Muscle of back (tissue), 11 donors: ENCODE data around the gene TSPEAR. TPM values are rescaled to one million over a fixed set of nuclear protein-coding genes. Genes with fewer than 3 reads are reported as not detected.
A peak's percentile ranks its signal among the peaks of the same experiment; 100 is the strongest.
"Not testable (repeated sequence)": the region's sequence is repeated elsewhere in the genome, so short reads cannot be mapped to it uniquely, and the experiment has no call there.

Experiments
- DNase-seq, 3 donors: peaks; one replicate each; pipeline versions ENCODE4 v3.0.0 to v3.0.0-alpha.2; 2013
- polyA plus RNA-seq, 10 donors: library from polyadenylated mRNA; unstranded; fragments of 120-200 nt; gene quantifications; one replicate each; pipeline ENCODE4 v1.2.1, GENCODE V29; 2013; ENCODE audit not compliant: insufficient read length in 10 of 10

TSPEAR gene
- polyA plus RNA-seq, 10 donors = 0.10 to 3.2 (median 0.22) TPM; not detected in 1

DNA sequence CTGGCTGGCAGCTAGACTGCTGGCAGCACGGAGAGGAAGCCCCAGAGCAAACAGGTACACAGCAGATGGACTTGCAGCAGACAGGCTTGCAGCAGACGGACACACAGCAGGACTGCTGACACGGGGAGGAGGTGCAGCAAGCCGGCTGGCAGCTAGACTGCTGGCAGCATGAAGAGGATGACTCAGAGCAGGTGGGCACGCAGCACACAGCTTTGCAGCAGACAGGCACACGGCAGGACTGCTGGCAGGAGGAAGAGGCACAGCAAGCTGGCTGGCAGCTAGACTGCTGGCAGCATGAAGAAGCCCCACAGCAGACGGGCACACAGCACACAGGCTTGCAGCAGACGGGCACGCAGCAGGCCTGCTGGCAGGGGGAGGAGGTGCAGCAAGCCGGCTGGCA, 160.6 kb downstream of the TSPEAR start:
- no peak for DNase-seq

DNA sequence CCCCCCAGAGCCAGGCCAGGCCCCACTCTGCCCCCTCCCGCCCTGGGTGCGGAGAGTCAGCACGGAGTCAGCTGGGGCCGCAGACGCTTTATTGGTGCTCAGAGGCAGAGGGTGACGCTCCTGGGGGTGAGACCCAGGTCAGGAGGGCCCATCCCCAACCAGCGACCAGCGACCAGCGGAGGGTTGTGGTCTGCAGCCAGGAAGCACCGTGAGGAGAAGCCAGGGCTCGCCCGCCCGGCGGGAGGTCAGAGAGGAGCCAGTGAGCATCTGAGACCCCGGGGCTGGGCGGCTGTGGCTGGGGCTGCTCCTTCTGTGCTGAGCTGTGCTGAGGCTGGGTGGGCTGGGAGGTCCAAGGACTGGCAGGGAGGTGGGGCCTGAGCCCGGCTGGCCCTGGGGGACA, 161.1 kb downstream of the TSPEAR start:
- not testable (repeated sequence) for DNase-seq

DNA sequence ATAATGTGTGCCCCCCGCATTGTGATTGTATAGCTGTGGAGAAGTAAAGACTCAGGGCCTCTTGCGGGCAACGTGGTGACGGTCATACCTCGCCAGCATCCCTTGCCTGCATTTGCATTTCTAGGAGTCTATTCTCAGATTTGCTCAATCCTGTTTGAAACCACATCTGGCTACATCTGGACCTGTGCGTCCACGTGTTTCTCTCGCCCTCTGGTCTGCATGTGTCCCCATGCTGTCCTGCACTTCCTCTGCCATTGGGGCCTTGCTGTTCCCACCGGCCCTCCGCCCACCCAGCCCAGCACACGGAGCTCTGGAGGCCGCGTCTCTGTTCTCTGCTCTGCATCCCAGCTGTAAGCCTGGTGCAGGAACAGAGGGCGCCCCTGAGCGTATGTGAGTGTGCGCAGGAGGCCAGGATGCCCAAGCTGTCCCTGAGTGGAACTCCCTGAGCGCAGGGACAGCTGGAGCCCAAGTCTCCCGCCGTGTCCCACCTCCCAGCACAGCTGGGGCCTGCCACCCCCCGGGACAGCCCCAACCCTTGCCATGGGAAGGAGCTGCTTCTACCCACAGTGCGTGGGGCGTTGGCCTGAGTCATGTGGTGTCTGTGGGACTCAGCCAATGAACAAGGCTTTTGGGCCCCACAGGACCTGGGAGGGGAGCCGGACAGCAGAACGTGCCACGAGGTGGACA, 161.7 kb downstream of the TSPEAR start:
- no peak for DNase-seq

DNA sequence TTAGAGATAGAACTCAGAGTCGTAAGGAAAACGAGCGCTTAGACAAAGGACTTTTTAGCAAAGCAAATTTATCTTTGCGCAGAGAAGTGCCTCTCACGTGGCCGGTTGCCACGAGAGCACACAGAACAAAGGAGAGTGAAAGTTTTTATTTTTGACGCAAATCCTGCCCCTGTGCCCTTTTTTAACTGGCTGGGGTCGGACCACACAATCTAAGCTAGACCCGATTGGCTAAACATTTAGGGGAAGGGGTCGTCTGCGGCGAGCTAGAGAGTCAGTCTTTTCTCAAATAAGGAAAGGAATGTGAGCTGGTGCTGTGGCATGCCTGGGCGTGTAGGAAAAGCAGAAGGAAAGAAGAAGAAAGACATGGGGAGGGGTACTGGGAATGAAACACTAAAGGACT, 162.4 kb downstream of the TSPEAR start:
- DNase-seq = no peak

DNA sequence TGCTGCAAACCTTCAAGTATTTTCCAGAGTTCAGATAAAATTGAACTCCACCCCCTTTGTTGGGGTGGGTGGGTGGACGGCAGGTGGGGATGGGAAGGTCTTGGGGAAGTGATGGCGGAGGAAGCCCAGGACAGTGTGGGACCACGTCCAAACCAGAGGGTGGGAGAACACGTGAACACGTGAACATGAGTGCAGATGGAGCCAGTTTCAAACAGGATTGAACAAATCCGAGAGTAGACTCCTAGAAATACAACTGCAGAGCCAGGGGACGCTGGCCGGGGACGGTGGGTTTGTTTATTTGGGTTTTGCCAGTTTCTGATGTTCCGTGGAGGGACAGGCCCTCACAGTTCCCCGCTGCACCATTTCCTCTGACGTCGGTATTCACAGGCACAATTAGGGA, 163.0 kb downstream of the TSPEAR start:
- no peak for DNase-seq

DNA sequence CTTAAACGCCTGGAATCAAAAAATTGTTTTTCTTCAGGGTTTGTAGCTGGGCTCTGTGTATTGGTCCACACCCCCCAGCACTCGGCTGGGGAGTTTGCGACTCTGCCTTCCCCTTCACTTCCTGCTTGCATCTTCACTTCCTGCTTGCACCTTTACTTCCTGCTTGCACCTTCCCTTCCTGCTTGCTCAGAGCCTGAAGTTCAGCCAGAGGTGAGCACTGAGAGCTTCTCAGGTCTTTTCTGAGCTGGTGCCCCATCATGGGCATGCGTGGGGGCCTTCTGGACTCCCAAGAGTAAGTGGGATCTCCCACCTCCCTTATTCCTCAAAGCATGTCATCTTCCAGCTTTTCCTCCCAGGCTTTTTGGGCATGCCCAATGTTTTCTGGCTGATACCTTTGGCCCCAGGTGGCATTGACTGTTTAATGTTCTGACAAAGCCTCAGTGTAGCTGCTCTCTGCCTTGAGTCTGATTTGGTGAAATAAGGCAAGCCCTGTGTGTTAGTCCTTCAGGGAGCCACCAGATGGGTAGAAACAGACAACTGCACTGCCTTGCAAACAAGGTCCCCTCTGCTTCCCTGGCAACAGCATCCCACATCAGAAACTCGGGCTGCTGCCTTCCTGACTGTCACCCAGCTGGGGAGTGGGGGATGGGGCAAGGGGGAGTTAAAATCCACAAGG, 163.6 kb downstream of the TSPEAR start:
- no peak for DNase-seq

DNA sequence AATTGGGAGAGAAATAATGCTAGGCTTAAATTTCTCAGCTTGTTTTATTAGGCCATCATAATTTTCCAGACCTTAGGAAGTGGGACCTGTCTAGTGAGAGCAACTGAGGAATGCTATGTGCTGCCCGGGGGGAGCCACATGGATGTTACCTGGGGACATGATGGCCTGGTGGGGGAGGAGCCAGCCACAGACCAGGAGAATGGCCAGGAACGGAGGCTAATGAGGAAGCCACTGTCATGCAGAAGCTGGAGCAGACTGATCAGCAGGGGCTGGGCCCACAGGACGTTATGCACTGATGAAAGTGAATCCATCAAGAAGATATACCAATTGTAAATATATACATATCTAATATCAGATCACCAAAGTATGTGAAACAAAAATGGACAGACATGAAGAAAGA, 166.8 kb downstream of the TSPEAR start:
- DNase-seq = no peak

DNA sequence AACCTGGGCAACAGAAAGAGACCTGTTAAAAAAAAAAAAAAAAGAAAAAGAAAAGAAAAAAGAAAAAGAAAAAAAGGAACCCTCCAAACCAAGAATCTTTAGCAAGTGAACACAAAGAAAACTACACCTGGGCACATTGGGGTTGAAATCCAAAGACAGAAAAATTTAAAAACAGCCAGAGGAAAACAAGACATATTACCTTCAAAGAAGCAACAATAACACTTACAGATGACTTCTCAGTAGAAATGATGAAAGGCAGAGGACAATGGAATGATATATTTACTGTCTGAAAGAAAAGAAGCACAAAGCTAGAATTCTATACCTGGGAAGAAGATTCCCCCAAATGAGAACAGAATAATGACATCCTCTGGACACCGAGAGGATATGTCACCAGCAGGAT, 168.7 kb downstream of the TSPEAR start:
- no peak for DNase-seq

DNA sequence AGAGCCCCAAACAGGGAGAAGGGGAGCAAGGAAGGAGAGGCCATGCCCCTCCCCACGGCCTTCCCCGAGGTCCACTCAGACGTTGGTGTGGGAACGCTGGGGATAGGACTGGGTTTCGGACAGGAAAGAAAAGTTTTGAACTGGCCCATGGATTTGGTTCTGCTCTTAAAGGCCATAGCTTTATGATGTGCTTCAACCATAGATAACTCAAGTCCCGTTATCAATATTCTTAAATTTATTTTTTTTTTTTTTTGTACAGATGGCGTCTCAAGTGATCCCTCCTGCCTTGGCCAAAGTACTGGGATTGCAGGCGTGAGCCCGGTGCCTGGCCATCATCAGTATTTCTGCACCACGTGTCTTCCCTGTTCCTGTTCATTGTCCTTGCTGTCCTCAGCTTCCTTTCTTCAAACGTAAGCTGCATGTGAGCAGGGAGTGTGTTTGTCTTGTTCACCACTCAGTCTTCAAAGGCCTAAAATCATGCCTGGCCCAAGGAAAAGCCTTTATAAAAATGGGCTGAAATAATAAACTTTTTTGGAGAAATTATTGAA, 170.6 kb downstream of the TSPEAR start:
- DNase-seq = no peak

DNA sequence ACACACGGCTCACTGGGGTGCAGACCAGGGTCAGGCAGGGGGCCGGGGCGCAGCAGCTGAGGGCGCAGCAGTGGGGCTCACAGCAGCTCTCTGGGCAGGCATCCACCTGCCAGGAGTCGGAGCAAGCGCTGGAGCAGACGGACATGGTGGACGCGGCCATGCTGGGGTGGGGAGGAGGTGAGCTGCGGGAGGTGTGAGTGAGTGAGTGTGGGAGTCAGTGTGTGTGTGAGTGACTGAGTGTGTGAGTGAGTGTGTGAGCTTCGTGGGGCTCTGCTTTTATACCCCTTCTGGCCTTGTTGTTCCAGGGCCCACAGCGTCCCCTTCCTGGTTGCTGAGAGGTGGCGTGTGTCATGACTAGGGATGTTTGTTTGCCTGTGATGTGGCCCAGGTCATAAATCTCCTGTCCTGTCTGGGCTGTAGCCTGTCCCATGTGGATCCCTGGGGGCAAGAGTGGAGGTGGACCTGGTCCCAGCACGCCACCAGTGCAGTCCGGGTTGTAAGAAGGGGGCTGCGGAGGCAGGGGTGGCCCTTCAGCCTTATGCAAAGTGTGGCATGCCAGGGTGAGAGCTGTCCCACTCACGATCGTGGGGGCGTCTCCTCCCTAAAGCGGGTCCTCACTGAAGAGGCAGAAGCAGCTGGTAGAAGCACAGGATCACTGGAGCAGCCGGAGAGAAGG, 171.2 kb downstream of the TSPEAR start, which contains the start of gene KRTAP10-1:
KRTAP10-1 (minus strand) TSS at position 205 of the 676 bp plus-strand sequence; CDS start at position 160, 45 bp downstream.
- DNase-seq = no peak

DNA sequence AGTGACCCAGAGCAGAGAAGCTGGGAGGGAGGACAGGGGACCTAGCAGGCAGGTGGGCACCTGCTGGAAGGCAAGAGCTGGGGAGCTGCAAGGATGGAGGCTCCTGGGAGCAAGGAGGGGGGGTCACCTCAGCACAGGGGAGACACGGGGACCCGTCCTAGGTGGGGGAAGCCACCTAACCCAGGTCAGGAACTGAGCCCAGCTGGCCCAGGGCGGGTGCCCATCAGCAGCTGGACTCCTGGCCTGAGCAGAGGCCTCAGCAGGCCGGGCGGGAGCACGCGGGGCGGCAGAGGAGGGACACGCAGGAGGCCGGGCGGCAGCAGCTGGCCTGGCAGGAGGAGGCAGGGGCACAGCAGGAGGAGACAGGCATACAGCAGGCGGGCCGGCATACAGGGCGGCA, 172.3 kb downstream of the TSPEAR start:
- DNase-seq = no peak

DNA sequence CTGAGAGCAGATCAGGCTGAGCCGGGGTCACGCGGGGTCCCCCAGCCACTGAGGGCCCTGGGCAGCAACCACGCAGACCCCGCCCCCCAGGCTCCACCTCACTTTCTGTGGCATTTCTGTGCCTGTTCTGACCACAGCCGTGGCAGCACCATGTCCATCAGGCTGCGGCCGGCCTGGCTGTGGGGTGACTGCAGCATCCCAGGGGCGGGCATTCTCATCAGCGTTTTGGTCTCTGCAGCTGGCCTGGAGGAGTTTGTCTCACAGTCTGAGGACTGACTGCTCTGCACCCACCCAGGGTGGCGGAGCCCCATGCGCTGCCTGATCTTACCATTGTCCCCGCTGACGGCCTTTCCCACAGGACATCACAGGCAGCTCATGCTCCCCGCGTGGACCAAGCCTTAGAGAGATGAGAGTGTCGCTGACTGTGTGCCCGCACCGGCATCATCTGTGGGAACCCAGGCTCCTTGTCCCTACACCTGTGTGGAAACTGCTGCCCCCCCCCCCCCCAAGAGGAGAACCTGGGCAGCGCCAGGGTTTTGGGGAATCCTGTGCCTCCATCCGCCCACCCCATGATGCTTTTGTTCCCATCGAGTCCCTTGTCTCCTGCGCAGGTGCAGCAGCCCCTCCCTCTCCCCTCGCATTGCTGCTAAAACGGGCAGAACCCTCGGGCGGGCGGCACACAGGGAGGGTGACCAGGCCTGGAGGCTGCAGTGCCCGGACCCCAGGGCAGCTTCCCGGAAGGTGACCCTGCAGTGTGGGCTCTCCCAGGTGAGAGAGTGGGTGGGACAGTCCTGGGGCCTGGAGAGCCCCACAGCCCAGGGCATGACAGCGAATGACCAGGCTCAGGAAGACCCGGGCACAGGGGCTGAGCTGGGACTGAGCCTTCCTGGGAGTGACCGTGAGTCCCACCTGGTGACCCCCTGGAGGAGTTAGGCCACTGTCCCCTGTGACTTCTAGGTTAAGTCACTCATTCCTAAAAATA, 173.2 kb downstream of the TSPEAR start:
- no peak for DNase-seq

DNA sequence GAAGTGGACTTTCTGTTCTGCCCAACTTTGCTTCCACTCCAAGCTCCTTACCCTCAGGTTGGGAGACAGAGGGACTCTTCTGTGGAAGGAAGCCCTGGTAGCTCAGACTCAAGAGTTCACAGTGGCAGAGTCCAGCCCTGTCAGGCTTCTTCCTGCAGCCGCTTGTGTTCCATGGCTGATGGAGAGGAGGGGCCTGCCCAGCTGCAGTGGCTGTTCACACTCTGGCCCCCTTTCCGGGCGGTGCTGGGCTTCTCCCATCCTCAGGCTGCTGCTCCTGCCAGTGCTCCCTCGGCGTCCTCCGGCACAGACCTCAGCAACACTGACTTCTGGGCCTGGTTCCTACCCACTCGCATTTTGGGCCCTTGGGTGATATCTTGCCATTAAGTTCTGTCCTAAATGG, 175.4 kb downstream of the TSPEAR start:
- DNase-seq = no peak

DNA sequence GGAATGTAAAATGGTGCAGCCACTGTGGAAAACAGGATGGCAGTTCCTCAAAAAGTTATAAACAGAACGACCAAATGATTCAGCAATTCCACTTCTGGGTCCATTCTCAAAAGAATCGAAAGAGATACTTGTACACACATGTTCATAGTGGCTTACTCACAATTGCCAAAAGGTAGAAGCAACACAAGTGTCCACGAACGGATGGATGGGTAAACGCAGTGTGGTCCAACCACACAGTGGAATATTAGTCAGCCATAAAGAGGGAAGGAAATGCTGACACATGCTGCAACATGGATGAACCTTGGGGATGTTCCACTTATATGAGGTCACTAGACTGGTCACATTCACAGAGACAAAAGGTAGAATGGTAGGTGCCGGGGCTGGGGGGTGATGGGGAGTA, 176.7 kb downstream of the TSPEAR start:
- DNase-seq = no peak

DNA sequence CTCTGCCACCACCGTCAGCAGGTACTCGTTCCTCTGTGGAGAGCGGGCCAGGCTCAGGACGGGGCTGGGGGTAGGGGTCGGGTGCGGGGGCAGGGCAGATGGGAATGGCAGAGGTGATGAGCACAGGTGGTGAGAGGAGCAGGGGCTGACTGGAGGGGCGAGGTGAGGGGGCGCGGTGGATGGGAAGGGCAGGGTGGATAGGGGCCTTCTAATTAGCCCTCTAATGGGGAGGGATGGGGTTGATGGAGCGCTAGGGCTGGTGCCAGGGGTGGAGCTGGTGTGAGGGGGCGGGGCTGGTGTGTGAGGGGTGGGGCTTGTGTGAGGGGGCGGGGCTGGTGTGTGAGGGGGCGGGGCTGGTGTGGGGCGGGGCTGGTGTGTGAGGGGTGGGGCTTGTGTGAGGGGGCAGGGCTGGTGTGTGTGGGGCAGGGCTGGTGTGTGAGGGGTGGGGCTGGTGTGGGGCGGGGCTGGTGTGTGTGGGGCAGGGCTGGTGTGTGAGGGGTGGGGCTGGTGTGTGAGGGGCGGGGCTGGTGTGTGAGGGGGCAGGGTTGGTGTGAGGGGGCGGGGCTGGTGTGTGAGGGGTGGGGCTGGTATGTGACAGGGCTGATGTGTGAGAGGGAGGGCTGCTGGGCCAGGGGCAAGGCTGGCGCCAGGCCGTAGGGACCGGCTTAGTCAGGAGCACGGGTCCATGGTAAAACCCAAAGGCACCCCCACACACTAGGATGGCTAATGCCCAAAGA, 177.3 kb downstream of the TSPEAR start:
- DNase-seq = no peak

DNA sequence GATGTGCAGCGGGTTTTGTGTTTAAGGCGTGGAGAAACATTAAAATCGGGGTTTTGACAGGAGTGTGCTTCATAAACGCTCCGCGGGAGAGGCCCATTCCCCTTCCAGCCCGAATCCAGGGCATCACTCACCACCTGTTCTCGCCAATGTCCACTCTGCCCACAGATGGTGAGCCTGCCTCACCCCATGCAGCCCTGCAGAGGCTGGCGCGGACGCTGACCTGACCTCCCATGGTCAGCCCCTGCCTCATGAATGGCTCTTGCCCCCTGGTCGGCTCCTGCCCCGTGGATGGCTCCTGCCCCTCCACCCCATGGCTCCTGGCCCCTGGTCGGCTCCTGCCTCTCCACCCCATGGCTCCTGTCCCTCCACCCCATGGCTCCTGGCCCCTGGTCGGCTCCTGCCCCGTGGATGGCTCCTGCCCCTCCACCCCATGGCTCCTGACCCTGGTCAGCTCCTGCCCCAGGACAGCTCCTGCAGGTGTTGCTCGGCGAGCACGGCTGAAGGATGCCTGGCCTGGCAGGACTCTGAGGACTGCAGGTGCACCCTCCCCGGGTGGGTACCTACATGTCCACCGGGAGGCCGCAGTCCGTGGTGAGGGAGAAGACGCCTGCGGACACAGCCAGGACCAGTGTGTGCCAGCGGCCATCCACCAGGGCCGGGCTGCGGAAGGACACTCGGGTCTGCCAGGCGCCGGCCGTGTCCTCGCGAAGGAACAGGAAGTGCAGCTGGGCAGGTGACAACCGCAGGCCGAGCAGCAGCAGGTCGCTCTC, 178.1 kb downstream of the TSPEAR start:
- no peak for DNase-seq

DNA sequence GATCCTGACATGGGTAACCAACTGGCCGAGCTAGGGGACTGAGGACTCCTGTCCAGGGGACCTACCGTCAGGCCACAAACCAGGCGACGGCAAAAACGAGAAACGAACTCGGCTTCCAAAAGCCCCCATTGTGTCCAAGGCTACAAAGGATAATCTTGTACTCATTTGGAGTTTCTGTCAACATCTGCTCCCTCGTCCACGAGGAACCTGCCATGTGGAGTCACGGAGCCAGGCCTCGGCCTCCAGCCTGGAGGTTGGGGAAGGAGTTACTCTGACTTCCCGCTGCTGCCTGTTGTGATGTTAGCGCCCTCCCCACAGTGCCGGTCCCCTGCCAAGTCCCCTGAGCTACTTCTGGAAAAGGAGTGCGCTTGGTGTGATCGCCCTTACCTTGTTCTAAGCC, 178.7 kb downstream of the TSPEAR start:
- no peak for DNase-seq

DNA sequence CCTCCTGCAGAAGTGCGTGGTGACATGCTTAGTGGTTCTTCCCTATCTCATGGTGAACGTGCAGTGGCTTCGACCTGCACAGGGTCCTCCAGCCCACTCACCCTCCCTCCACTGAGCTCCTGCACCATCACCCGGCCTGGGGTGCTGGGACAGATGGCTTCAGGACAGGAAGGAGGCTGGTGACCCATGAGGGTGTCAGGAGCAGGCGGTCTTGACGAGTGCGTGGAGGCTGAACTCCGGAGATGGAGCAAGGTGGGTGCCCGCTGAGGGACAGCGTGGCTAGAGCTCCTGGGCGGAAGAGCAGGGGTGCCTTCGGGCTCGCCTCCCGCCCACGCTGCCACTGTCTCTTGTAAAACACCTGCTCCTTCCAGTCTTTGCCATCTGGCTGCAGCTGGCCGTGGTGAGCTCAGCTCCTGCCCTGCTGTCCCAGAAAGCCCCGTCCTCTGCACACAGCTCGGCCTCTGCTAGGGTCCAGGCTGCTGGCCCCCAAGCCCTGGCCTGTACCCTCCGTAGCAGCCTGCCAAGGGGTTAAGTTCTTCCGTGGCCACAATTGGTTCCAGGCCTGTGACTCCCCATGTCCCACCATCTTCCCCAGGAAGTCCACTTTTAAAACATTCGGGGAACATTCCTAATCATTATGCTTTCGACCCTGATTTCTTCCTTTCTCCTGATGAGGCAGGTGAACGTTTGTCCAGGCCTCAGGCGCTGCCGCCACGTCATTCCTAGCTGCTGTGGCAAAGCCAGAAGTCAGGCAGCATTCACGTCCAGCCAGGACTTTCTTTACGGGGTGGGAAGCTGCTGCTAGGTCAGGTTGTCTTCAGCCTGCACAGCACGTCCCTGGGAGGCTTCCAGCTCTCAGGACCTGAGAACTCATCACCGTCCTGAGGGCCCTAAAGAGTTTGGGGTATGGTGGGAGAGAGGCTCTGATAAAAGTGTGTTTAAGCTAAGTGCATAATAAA, 179.5 kb downstream of the TSPEAR start:
- peak in 1 of 3 donors; percentile 33 for DNase-seq
